ENCODE data around the gene DGCR8. TPM values are rescaled to one million over a fixed set of nuclear protein-coding genes. Genes with fewer than 3 reads are reported as not detected.

The DGCR8 gene
- total RNA-seq, 2 donors from 2014 or later, result 8.3 to 12.1 TPM

DNA sequence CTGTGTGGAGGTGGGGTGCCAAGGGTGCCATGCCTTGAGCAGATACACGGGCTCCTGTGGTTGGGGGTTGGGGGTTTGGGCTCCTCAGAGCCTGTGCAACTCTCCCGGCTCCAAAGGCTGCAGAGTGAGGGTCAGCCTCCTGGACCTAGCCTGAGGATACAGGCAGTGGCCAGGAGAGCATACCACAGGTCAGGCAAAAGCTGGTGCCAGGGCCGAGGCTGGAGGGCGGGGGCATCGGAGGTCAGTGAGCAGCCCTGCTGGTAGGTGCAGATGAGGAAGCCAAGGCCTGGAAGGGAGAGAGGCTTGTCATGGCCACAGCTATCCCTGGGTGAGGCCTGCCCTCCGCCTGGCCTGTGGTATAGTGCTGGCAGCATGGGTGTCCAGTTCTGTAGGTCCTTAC is 25.6 kb upstream of the DGCR8 start:
- DNase-seq (ENCODE audit: low spot score), result no peak
- peaks cover 66% of the 10 kb centered on the region for H3K36me3 ChIP-seq
- no peak overlapping the region for H3K4me3 ChIP-seq
- H3K9me3 ChIP-seq, result no peaks in the 10 kb centered on the region
- H3K4me1 ChIP-seq, result no peaks in the 10 kb centered on the region
- TF ChIP-seq, protein P1, sequence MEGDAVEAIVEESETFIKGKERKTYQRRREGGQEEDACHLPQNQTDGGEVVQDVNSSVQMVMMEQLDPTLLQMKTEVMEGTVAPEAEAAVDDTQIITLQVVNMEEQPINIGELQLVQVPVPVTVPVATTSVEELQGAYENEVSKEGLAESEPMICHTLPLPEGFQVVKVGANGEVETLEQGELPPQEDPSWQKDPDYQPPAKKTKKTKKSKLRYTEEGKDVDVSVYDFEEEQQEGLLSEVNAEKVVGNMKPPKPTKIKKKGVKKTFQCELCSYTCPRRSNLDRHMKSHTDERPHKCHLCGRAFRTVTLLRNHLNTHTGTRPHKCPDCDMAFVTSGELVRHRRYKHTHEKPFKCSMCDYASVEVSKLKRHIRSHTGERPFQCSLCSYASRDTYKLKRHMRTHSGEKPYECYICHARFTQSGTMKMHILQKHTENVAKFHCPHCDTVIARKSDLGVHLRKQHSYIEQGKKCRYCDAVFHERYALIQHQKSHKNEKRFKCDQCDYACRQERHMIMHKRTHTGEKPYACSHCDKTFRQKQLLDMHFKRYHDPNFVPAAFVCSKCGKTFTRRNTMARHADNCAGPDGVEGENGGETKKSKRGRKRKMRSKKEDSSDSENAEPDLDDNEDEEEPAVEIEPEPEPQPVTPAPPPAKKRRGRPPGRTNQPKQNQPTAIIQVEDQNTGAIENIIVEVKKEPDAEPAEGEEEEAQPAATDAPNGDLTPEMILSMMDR (IDR thresholded peaks at IDR 0.05), result no peak
- H3K27ac ChIP-seq, result no peak overlapping the region
- H3K27me3 ChIP-seq, result no peaks in the 10 kb centered on the region

DNA sequence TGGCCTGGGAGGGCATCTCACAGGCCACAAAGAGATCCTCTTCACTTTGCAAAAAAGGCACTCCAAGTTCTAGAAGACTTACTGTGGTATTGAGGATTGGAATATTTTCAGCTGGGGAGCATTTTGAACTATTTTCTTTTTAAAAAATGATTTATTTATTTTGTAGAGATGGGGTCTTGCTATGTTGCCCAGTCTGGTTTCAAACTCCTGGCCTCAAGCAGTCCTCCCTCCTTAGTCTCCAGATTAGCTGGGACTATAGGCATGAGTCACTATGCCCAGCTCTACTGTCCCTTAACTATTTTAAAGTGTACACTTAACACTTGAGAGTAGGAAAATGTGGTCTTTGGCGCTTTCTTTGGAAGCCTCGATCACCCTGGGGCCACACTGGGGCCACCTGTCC is 24.9 kb upstream of the DGCR8 start:
- peaks cover 66% of the 10 kb centered on the region for H3K36me3 ChIP-seq
- H3K9me3 ChIP-seq, result no peaks in the 10 kb centered on the region
- no peaks in the 10 kb centered on the region for H3K4me1 ChIP-seq
- no peak overlapping the region for H3K4me3 ChIP-seq
- no peaks in the 10 kb centered on the region for H3K27me3 ChIP-seq
- TF ChIP-seq, protein P1 (IDR thresholded peaks at IDR 0.05), result no peak
- no peak for DNase-seq (ENCODE audit: low spot score)
- H3K27ac ChIP-seq, result no peak overlapping the region

DNA sequence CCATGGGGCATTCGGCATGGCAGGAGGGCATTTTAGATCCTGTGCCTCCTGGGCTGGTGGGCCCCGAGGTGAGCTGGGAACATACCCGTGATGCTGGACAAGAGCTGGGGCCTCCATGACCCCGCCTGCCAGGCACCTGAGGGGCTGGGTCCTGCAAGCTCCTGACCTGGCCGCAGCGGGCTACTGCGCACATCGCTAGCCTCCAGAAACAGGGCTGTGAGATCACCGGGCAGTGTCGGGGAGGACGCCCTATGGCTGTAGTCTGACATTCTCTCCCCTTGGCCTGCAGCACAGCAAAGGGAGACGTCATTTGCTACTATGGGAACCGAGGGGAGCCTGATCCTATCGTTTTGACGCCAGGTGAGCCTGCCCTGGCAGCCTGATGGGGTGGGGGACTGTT is 24.4 kb upstream of the DGCR8 start:
- TF ChIP-seq, protein P1 (IDR thresholded peaks at IDR 0.05), result no peak
- Histone ChIP-seq H3K27ac (no peak overlapping the region), H3K36me3 (peaks cover 66% of the 10 kb centered on the region), H3K4me1 (no peaks in the 10 kb centered on the region), H3K27me3 (no peaks in the 10 kb centered on the region), H3K4me3 (no peak overlapping the region), H3K9me3 (no peaks in the 10 kb centered on the region)
- no peak for DNase-seq (ENCODE audit: low spot score)

GRCh38 chr22:20056161-20056560 is 23.9 kb upstream of the DGCR8 start:
- no peak overlapping the region for H3K4me3 ChIP-seq
- DNase-seq (ENCODE audit: low spot score), result no peak
- peaks cover 63% of the 10 kb centered on the region for H3K36me3 ChIP-seq
- peaks cover 0 to 1% of the 10 kb centered on the region in 2 donors for H3K4me1 ChIP-seq
- TF ChIP-seq, protein P1 (IDR thresholded peaks at IDR 0.05), result no peak
- H3K27ac ChIP-seq, result no peak overlapping the region
- no peaks in the 10 kb centered on the region for H3K9me3 ChIP-seq
- no peaks in the 10 kb centered on the region for H3K27me3 ChIP-seq

GRCh38 chr22:20056696-20057386 is 23.2 kb upstream of the DGCR8 start:
- H3K27me3 ChIP-seq, result no peaks in the 10 kb centered on the region
- H3K4me1 ChIP-seq, result peaks cover 0 to 7% of the 10 kb centered on the region in 2 donors
- TF ChIP-seq, protein P1 (IDR thresholded peaks at IDR 0.05), result no peak
- no peak overlapping the region for H3K4me3 ChIP-seq
- peaks cover 63% of the 10 kb centered on the region for H3K36me3 ChIP-seq
- no peak overlapping the region for H3K27ac ChIP-seq
- H3K9me3 ChIP-seq, result no peaks in the 10 kb centered on the region
- DNase-seq (ENCODE audit: low spot score), result no peak

All from right atrium auricular region (tissue), 2 donors.